ENCODE measurements around the gene PIP5K1A.

PIP5K1A gene

GRCh38 chr1:151289991-151290708 is 91.8 kb downstream of the PIP5K1A start:
- DNase-seq = no peak

GRCh38 chr1:151290709-151291303 is 92.5 kb downstream of the PIP5K1A start:
- DNase-seq = no peak

- no peak for DNase-seq
Observed at GRCh38 chr1:151292207-151293030, 94.1 kb downstream of the PIP5K1A start.

GRCh38 chr1:151293093-151293492 is 94.7 kb downstream of the PIP5K1A start:
- DNase-seq = no peak

GRCh38 chr1:151294742-151295462 is 96.5 kb downstream of the PIP5K1A start:
- DNase-seq = no peak
